Measurements from ENCODE around the gene C1GALT1C1.

DNA sequence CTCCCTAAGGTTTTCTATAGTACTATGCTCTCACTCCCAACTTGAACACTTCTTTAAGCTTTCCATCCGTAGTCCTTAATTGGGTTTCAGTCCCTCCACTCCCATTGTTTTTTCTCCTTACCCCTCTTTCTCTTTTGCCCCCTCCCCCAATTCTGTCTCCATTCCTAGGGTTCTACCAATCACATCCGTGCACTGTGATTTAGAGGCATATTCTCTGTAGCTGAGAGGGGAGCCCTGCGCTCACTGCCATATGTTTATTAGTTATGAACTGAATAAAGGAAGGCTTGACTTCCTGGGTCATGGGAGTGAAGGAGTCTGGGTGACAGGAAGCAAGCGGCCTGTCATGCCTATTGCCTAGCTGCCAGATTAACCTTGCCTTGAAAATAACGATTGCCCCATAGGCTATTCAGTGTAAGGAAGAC is 25.5 kb downstream of the C1GALT1C1 start:
- TF ChIP-seq POLR2A (IDR thresholded peaks at IDR 0.05): no peak
- TF ChIP-seq, protein P1, sequence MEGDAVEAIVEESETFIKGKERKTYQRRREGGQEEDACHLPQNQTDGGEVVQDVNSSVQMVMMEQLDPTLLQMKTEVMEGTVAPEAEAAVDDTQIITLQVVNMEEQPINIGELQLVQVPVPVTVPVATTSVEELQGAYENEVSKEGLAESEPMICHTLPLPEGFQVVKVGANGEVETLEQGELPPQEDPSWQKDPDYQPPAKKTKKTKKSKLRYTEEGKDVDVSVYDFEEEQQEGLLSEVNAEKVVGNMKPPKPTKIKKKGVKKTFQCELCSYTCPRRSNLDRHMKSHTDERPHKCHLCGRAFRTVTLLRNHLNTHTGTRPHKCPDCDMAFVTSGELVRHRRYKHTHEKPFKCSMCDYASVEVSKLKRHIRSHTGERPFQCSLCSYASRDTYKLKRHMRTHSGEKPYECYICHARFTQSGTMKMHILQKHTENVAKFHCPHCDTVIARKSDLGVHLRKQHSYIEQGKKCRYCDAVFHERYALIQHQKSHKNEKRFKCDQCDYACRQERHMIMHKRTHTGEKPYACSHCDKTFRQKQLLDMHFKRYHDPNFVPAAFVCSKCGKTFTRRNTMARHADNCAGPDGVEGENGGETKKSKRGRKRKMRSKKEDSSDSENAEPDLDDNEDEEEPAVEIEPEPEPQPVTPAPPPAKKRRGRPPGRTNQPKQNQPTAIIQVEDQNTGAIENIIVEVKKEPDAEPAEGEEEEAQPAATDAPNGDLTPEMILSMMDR (IDR thresholded peaks at IDR 0.05): no peak
